NCI-H1092 treated with DMSO at 0.1 percent for 48 hours (cell line): ENCODE measurements around the gene PTBP2.

Experiments
- DNase-seq: peaks from one replicate; lab custom pipeline; 2025; lab: John Stamatoyannopoulos, UW

The PTBP2 gene

GRCh38 chr1:96721416-96722160 is at the start of gene PTBP2:
PTBP2 (plus strand) TSS chr1:96721784; CDS start chr1:96721865, 81 bp downstream.
- DNase-seq, result peak; percentile 82

GRCh38 chr1:96674915-96675314 is 46.7 kb upstream of the PTBP2 start:
- DNase-seq, result no peak

- no peak for DNase-seq
Observed at GRCh38 chr1:96682056-96682455, 39.5 kb upstream of the PTBP2 start.

- no peak for DNase-seq
Observed at GRCh38 chr1:96683931-96684330, 37.7 kb upstream of the PTBP2 start.

GRCh38 chr1:96684744-96685143 is 36.8 kb upstream of the PTBP2 start:
- no peak for DNase-seq

- no peak for DNase-seq
Observed at GRCh38 chr1:96688767-96689166, 32.8 kb upstream of the PTBP2 start.

- DNase-seq, result no peak
Observed at GRCh38 chr1:96695954-96696353, 25.6 kb upstream of the PTBP2 start.

GRCh38 chr1:96698342-96698983 is 23.1 kb upstream of the PTBP2 start:
- no peak for DNase-seq

GRCh38 chr1:96703186-96703585 is 18.4 kb upstream of the PTBP2 start:
- no peak for DNase-seq

- no peak for DNase-seq
Observed at GRCh38 chr1:96707023-96707422, 14.6 kb upstream of the PTBP2 start.

GRCh38 chr1:96708482-96708881 is 13.1 kb upstream of the PTBP2 start:
- no peak for DNase-seq

- DNase-seq, result no peak
Observed at GRCh38 chr1:96710708-96711477, 10.7 kb upstream of the PTBP2 start.

GRCh38 chr1:96713649-96714048 is 7.9 kb upstream of the PTBP2 start:
- no peak for DNase-seq

GRCh38 chr1:96714881-96715280 is 6.7 kb upstream of the PTBP2 start:
- no peak for DNase-seq

- DNase-seq, result no peak
Observed at GRCh38 chr1:96715482-96715881, 6.1 kb upstream of the PTBP2 start.

GRCh38 chr1:96721053-96721415 is 550 bp upstream of the PTBP2 start:
- DNase-seq, result no peak

- peak; percentile 47 for DNase-seq
Observed at GRCh38 chr1:96722161-96722922, 758 bp downstream of the PTBP2 start.

- no peak for DNase-seq
Observed at GRCh38 chr1:96722958-96723357, 1.4 kb downstream of the PTBP2 start.

GRCh38 chr1:96723377-96723776 is 1.8 kb downstream of the PTBP2 start:
- no peak for DNase-seq

- DNase-seq, result no peak
Observed at GRCh38 chr1:96723936-96724335, 2.4 kb downstream of the PTBP2 start.

- no peak for DNase-seq
Observed at GRCh38 chr1:96727860-96728259, 6.3 kb downstream of the PTBP2 start.

GRCh38 chr1:96730574-96731298 is 9.2 kb downstream of the PTBP2 start:
- no peak for DNase-seq
